Endometrium (tissue), 2 donors: Measurements from ENCODE around the gene VCX.
"Not testable (repeated sequence)": the region's sequence is repeated elsewhere in the genome, so short reads cannot be mapped to it uniquely, and the experiment has no call there.

Experiments used
- FAIRE-seq: peaks from 2 replicates; lab custom pipeline; 2012; peaks lifted over from hg19 to GRCh38; lab: Jason Lieb, UNC
- donor health status: control.
- donor health status: control.

VCX gene

DNA sequence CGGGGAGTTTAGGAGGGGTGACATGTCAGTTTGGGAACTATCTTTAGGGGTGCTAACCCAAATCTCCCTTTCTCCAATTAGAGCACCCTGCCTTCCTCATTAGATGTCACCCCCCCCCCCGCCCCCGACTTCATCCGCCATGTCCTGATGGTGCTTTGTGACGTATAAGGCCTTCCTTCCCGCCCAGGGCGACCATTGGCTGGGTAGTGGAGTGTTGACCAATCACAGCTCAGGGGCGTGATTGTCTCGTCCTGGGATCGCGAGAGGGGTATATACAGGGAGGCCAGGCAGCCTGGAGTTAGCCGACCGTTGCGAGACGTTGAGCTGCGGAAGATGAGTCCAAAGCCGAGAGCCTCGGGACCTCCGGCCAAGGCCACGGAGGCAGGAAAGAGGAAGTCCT is at the start of gene VCX:
Gene VCX, plus strand, starts transcription at position 301 of the 400 bp plus-strand sequence. Its CDS starts 33 bp downstream, at position 334.
- not testable (repeated sequence) for FAIRE-seq

DNA sequence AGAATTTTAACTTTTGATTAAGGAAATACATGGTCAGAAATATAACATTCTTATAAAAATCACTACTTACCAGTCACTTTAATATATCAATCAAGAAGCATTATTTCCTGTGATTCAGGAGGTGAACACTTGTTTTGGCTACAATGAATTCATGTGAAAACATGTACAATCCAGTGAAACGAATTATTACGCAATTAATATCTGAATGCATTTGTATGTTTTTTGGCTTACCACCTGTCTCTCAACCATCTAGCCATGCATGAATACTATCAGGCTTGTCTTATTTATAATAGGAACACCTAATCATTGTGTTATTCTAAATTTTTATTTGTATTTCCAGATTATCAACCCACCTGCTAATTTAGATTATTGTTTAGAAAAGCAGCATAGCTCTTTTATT is 44.6 kb upstream of the VCX start:
- FAIRE-seq: no peak

- FAIRE-seq: no peak
These were observed 41.3 kb upstream of the VCX start for GRCh38 chrX:7801711-7802110.

DNA sequence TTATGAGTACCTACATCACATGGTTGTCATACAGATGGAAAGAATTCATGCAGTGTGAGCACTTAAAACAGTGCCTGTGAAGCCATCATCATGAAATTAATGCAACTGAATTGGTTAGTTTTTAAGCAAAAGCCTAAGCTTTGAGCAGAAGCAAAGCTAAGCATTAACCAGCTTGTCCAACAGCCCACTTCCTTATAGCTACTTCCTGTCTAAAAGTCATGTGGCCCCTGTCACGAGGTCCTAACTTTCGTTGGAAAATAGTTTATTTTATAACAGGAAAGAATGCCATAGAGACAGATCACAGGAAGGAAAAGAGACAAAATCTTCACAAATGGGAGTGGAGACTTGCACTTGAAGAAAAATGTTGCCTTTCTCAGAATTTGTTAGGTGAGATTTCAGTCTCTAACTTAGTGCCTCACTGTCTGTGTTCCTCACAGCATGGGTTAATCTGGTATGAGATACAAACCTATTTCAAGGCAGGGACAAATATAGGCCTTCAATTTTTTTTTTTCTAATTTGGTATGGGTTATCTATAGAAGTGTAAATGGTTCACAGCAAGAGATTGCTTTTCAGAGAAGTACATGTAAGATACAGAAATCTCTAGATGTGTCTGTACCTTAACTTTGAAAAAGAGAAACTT is 27.7 kb upstream of the VCX start:
- no peak for FAIRE-seq

DNA sequence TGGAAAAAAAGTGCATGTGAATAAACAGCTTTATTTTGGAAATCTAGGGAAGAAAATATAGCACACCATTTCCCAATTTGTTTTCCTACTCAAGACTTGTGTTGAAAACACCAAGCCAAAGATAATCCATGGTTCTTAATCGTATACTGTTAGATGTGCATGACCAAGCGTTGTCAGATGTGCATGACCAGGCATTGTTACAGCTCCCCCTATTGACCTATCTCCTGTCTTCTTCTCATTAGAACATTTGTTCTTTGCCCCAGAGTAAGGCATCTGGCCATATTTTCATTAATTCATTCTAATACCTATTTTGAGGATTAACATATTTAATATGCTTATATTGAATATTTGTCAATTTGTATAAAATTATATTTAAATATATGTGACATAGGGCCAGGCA is 14.4 kb upstream of the VCX start:
- FAIRE-seq: no peak

DNA sequence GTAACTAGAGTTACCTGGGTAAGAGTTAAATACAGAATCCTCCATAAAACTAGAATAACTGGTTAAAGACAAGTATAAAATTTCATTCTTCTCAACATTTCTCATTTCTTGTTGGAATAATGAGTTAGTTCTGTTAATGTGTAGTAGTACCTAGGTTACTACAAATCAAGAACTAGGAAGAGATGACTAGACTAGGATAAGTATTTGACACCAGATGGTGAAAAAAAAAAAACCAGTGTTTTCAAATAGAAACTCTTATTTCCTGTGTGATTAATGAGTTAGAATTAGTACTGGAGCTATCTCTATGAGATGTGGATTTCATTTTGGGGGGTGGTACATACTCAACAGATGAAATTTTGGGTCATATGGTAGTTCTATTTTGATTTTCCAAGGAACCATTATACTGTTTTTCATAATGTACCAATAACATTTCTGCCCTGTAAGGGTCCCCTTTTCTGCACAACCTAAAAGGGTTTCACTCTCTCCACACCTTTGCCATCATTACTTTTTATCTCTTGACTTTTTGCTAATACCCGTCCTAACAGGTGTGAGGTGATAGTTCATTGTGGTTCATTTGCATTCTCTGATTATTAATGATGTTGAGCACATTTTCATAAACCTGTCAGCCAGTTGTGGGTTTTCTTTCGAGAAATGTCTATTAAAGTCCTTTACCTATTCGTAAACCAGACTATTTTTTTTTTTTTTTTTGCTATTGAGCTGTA is 1.7 kb upstream of the VCX start:
- FAIRE-seq: no peak

GRCh38 chrX:7852166-7852565 is 9.2 kb downstream of the VCX start:
- no peak for FAIRE-seq

DNA sequence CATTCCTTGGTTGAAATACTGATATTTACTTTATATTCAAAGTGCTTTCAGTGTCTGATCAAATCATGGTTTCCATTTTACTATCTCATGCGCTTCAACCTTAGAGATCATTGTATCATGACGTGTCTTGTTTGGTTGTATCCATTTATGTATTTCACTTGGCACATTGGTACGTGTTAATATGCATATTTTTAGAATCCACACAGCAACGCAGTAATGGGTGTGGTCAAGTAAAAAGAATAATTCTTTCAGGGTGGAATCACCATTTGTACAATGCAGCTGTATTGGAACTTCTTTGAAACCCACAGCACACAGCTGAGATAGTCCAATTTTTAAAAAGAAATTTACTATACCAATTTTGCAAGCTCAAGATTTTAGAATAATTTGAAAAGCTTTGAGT is 29.1 kb downstream of the VCX start:
- no peak for FAIRE-seq

DNA sequence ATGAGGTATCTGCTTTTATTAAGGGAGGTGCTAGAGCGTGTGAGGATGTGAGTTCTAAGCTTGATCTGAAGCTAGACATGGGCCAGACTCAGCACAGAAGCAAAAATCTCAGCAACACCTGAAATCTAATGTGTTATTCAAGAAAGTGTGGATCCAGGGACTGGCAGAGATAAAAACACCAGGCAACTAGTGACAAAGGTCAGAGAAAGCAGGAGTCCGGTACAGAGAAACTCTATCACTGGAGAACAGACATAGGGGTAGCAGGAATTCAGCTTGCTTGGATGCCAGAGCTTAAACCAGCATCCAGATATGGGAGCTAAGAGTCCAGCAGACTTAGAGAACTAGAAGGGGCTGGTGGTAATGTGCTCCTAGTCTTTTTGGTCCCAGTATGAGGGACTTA is 34.0 kb downstream of the VCX start:
- no peak for FAIRE-seq

DNA sequence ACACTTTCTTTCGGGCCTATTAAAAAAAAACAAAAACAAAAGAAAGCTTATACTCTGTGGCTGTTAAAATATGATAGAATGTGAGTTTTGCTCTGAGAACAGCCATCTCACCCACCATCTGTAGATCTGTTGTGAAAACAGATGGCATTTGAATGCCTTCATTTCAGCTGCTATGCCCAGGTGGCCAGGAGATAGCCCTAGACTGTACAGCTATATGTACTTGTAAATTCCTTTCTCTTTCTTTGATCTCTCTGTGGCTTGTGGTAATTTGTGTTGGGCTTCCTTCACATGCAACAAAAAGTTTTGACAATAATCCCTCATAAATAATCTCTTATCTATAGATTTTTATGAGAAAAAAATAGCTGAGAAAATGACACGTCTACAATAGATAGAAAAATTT is 46.2 kb downstream of the VCX start:
- no peak for FAIRE-seq

- no peak for FAIRE-seq
These were observed 46.7 kb downstream of the VCX start for GRCh38 chrX:7889680-7890079.

- no peak for FAIRE-seq
These were observed 49.0 kb downstream of the VCX start for GRCh38 chrX:7891928-7892327.
